ENCODE measurements around the gene PREX1.
"Not testable (repeated sequence)": the region's sequence is repeated elsewhere in the genome, so short reads cannot be mapped to it uniquely, and the experiment has no call there.

PREX1 gene

DNA sequence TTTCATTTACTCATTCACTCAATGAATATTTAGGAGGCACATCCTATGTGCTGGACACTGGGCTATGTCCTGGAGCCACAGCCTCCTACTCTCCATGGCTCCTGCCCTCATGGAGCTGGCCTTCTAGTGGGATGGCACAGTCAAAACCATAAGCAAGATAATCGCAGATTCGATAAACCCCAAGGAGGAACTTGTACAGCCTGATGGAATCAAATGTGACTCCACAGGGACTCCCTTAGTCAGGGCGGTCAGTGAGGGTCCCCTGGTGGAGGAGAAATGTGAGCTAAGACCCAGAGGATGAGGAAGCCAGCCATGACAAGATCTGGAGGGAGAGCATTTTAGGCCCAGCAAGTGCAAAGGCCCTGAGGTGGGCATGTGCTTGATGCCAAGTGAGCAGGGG, 211.9 kb downstream of the PREX1 start:
- no peak for DNase-seq

DNA sequence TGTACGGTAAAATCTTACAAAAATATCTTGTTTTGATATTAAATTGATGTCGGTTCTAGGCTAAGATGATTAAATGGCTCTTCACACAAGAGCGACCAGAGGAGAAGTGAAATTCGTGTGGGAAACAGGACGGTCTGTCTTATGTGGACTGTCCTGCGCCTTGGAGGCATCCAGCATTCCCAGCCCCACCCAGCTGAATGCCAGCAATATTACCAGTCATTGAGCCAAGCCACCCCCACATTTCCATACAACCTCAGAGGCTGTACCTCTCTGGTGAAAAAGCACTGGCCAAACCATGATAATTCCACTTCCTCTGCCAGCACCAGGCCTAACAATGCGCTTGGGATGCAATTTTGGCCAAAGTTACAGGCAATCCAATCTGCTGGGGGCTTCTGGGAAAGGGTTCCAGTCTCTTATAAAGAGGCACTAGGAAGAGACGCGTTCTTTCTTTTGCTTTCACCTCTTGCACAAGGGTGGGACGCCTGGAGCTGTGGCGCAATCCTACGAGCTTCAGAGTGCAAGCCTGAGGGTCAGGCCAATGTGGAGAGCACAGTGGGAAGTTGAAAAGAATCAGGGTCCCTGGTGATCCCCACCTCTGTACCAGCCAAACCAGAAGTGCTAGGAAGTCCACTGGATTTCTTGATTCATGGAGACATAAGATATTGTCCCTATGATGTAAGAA, 213.1 kb downstream of the PREX1 start:
- DNase-seq = no peak

DNA sequence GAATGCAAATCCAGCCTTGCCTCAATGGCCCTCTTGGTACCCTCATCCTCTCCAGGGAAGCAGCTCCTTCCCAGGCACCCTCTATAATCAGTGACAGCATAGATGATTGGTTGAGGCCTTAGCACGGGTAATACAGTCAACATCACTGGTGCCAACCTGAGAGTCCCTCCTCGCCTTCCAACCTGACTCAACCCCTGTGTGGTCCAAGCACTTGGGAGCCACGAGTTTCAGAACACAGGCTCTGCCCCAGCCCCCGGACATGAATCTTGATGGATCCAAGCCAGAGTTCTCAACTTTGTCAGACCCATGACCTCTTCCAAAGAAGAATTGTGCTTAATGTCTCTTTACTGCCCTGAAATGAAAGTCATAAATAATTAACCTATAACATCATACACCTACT, 213.9 kb downstream of the PREX1 start:
- no peak for DNase-seq

GRCh38 chr20:48612335-48612734, 215.5 kb downstream of the PREX1 start:
- no peak for DNase-seq

- no peak for DNase-seq
Measured at GRCh38 chr20:48610996-48611395, 216.8 kb downstream of the PREX1 start.

GRCh38 chr20:48609491-48609978, 218.3 kb downstream of the PREX1 start:
- no peak for DNase-seq

DNA sequence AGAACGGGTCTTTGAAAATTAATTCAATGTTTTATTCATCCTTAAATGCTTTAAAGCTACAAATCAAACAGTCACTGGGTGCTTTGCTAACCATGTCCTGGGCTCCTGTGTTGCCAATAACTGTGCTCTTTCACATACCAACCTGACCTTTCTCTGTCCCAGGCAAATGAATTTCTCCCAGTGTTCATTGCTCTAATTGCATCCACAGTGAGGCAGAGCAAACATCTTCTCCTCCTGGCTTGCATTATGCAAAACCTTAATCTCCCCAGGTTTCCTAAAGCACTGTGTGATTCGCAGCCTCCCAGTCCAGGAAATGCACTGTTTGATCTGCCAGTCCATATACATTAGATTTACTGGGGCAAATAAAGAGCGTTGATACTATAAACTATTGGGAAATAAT, 219.0 kb downstream of the PREX1 start:
- no peak for DNase-seq

DNA sequence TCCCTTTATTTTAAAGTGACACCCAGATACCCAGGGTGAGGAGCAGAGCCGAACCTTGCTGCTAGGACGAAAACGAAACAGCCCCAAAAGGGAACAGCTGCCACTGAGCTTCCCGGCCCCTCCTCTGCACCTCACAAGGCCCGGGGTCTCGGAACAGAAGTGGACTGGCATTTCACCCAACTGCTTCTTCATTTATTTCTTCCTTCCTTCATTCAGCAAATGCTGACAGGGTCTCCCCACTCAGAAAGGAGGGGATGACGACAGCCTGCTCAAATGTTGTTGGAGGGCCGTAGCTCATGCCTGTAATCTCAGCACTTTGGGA, 220.3 kb downstream of the PREX1 start:
- DNase-seq = no peak

- DNase-seq = no peak
Measured at GRCh38 chr20:48606841-48607543, 220.8 kb downstream of the PREX1 start.

DNA sequence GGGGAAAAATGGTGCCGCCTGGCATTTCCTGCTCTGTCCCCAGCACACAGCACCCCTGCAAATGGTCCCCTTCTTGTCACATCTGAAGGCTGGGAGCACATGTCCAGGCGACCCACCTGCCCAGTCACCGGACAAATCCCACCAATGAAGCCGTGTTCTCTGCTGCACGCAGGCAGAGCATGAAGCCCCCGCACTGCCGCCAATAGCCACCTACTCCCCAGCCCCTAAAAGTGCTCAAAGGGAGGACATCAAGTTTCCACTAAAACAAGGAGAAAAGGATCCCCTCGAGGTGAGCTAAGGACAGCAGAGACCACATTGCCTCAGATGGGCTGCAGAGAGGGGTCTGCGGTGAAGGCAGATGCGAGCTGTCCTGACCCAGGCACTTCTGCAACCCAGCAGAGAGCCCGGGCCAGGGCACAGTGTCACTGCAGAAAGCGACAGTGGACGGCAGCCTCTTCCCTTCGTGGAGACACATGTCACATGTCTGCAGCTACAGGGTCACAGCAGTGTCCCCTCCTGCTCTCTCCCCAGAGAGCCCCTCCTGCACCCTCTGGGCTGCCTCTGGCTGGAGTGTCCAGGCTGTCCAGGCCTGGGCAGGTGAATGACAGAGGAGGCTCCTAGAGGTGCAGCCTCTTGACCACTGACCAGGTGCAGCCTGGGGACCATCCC, 221.5 kb downstream of the PREX1 start:
- no peak for DNase-seq

- DNase-seq = no peak
Measured at GRCh38 chr20:48605364-48606171, 222.2 kb downstream of the PREX1 start.

DNA sequence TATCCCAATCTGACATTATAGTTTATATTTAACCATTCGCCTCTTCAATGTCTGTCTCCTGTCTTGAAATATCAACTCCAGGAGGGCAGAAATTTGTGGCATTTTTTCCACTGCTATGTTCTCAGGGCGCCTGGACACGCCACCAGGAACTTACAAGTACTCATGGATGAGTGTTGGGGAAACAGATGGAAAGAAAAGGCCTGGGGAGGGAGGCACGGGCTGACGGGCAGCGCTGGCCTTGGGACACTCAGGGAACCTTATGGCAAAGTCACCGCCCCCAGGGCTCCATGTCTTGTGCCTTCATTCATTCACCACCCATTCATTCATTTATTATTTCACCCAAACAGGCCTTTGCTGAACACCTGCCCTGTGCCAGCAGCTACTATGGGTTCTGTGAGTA, 222.9 kb downstream of the PREX1 start:
- DNase-seq = no peak

DNA sequence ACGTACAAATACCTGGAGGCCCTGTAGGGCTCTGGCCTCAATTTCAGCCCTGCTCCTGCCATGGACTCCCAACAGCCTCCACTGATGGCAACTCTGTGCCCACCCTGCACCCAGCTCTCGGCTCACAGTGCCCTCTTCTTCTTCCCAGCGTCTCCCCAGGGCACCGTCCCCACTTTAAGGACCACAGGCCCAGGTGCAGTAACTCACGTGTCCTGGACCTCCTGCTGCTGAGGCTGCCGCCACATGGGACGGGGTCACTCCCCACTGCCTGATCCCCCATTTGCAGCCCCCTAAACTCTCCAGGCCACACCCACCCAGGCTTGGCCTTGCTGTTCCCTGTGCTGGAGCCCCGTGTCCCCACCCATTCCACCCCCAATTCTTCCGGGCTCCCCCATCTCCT, 223.4 kb downstream of the PREX1 start:
- DNase-seq = no peak

- no peak for DNase-seq
Measured at GRCh38 chr20:48603819-48604405, 223.9 kb downstream of the PREX1 start.

GRCh38 chr20:48603116-48603818, 224.5 kb downstream of the PREX1 start:
- no peak for DNase-seq

DNA sequence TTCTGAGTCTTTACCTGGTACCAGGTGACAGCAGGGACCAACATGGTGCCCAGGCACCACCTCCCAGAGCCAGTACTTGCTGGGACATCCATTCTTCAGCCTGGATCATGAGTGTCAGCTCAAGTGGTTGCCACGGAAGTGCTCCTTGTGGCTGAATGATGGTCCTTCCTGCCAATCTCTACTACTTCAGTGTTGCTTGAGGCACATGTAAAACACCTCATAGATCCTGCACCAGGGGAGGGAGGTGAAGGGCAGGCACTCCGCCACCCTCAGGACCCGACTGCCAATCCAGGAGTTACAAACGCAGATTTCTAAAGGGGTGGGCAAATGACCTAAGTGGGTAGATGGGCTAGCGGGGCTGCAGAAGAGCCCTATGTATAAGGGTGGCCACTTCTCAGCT, 226.0 kb downstream of the PREX1 start:
- DNase-seq = no peak

DNA sequence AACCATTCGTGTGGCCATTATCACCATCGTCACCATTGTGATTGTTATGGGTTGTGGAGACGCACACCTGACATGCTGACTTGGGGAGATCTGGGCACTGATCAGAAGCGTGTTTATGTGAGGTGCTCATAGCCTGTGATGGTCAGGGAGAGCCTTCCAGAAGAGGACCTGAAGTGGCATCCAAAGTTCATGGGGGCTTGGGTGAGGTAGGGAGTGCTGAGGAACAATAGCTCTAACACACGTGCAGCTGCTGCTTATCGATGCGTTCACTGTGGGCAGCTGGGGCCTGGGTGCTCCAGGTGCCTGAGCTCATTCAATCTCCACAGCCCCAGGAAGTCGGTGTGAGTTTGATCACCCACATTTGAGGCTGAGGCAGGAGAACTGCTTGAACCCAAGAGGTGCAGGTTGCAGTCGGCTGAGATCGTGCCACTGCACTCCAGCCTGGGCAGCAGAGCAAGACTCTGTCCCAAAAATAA, 227.3 kb downstream of the PREX1 start:
- DNase-seq = no peak

DNA sequence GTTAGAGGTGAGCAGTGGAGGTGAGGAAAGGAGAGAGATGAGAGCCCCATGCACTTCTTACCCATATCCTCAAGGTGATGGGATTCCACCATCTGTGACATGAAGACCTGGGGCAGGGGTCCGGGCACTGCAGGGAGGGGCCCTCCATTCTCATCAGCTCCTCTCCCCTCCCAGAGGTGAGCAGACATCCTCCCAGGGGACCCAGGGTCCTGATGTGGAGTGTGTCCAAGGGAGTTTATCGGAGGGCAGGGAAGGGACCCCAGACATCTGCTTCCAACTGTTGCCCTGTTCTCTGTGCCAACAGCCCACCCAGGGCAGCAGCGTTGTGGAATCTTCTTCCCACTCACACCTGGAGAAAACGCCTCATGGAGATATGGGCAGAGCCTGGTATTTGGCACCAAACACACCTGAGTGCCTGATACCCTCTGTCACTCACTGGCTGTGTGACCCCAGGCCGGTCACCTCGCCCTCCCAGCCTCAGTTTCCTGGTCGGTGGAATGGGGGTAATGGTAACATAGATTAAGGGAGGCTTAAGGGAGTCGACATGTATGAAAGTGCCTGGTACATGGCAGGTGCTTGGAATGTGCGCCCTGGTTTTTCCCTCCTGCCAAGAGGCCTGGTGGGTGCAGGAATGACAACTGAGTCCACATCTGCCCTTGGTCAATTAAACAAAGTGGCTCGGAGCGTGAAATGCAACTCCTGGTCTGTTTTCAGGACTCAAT, 227.9 kb downstream of the PREX1 start:
- DNase-seq = no peak

DNA sequence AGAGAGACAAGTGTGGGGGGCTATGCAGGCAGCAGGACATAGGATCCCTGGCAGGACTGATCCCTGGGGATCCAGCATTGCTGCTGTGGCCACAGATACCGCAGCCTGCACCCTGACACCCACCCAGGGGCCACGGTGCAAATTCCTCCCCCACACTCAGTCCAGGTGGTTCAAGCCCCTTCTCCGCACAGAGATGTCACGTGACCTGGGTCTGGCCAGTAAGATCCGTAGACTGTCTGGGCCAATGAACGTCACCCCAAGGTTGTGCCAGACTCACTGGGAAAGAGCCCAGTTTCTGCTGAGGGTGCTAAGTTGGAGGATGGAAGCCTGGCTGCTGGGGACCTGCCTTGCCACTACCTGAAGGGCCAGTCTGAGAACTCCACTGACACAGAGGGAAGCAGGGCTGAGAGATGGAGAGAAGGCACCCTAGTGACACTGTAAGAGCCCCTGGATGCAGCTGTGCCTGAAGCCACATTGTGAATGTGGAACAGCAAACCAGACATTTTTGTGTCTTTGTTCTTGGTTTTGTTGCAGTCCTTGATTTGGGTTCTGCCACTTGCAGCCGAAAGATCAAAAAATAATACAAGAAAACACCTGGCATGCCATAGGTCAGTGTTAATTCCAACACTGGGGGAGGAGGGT, 228.6 kb downstream of the PREX1 start:
- no peak for DNase-seq

DNA sequence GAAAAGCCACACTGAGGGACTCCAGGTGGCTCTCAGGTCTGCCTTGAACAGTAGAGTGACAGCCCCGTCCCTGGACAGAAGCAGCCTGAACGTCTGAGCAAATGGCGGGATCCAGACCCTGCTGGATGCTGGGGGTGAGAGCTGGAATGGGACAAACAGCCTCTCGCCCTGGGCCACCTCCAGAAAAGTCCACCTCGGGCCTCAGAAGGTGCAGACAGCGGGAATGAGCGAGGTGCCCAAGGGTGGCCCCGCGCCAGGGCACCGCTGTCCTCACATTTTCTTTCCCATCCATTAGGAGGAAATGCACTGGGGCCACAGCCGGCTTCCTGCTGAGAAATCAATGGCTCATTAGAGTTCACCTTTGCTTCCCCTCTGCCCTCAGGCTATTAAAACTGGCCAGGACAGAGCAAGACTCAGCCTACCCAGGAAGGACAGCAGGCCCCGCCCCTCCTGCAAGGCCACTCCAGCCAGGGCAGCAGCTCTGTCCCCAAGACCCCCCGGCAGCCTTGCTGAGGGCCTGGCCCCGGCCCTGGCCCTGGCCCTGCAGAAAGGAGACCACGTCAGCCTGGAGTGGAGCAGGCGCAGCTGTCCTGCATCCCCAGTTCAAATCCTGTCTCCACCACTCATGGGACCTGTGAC, 229.4 kb downstream of the PREX1 start:
- not testable (repeated sequence) for DNase-seq
